ENCODE measurements around the gene CHD2.

CHD2 gene

GRCh38 chr15:92968926-92969651, 69.0 kb downstream of the CHD2 start:
- no peak overlapping the region for H3K27ac ChIP-seq (ENCODE audit: low read depth, low read length)
- H3K9me3 ChIP-seq (ENCODE audit: control insufficient read depth, insufficient read depth, low read length) = no peaks in the 10 kb centered on the region
- H3K4me1 ChIP-seq (ENCODE audit: control insufficient read depth, insufficient read depth, low read length) = no peaks in the 10 kb centered on the region
- H3K4me3 ChIP-seq (ENCODE audit: low read depth, low read length) = no peak overlapping the region
- H3K36me3 ChIP-seq (ENCODE audit: control insufficient read depth, insufficient read depth, low read length) = peaks cover 95% of the 10 kb centered on the region
- no peaks in the 10 kb centered on the region for H3K27me3 ChIP-seq (ENCODE audit: control insufficient read depth, insufficient read depth, low read length)
- H3K9ac ChIP-seq (ENCODE audit: low read depth, low read length) = no peak overlapping the region

- H3K27ac ChIP-seq (ENCODE audit: low read depth, low read length) = no peak overlapping the region
- H3K9me3 ChIP-seq (ENCODE audit: control insufficient read depth, insufficient read depth, low read length) = no peaks in the 10 kb centered on the region
- peaks cover 96% of the 10 kb centered on the region for H3K36me3 ChIP-seq (ENCODE audit: control insufficient read depth, insufficient read depth, low read length)
- no peaks in the 10 kb centered on the region for H3K27me3 ChIP-seq (ENCODE audit: control insufficient read depth, insufficient read depth, low read length)
- no peak overlapping the region for H3K4me3 ChIP-seq (ENCODE audit: low read depth, low read length)
- H3K9ac ChIP-seq (ENCODE audit: low read depth, low read length) = no peak overlapping the region
- no peaks in the 10 kb centered on the region for H3K4me1 ChIP-seq (ENCODE audit: control insufficient read depth, insufficient read depth, low read length)
These were observed 70.5 kb downstream of the CHD2 start for GRCh38 chr15:92970656-92971055.

- no peak overlapping the region for H3K4me3 ChIP-seq (ENCODE audit: low read depth, low read length)
- no peaks in the 10 kb centered on the region for H3K9me3 ChIP-seq (ENCODE audit: control insufficient read depth, insufficient read depth, low read length)
- H3K27ac ChIP-seq (ENCODE audit: low read depth, low read length) = no peak overlapping the region
- H3K36me3 ChIP-seq (ENCODE audit: control insufficient read depth, insufficient read depth, low read length) = peaks cover 97% of the 10 kb centered on the region
- H3K4me1 ChIP-seq (ENCODE audit: control insufficient read depth, insufficient read depth, low read length) = no peaks in the 10 kb centered on the region
- no peak overlapping the region for H3K9ac ChIP-seq (ENCODE audit: low read depth, low read length)
- no peaks in the 10 kb centered on the region for H3K27me3 ChIP-seq (ENCODE audit: control insufficient read depth, insufficient read depth, low read length)
These were observed 71.0 kb downstream of the CHD2 start for GRCh38 chr15:92971081-92971480.

- no peaks in the 10 kb centered on the region for H3K27me3 ChIP-seq (ENCODE audit: control insufficient read depth, insufficient read depth, low read length)
- H3K36me3 ChIP-seq (ENCODE audit: control insufficient read depth, insufficient read depth, low read length) = peaks cover 98% of the 10 kb centered on the region
- no peak overlapping the region for H3K9ac ChIP-seq (ENCODE audit: low read depth, low read length)
- H3K4me3 ChIP-seq (ENCODE audit: low read depth, low read length) = no peak overlapping the region
- H3K9me3 ChIP-seq (ENCODE audit: control insufficient read depth, insufficient read depth, low read length) = no peaks in the 10 kb centered on the region
- H3K4me1 ChIP-seq (ENCODE audit: control insufficient read depth, insufficient read depth, low read length) = no peaks in the 10 kb centered on the region
- no peak overlapping the region for H3K27ac ChIP-seq (ENCODE audit: low read depth, low read length)
These were observed 71.6 kb downstream of the CHD2 start for GRCh38 chr15:92971713-92972112.

- no peak overlapping the region for H3K9ac ChIP-seq (ENCODE audit: low read depth, low read length)
- peaks cover 98% of the 10 kb centered on the region for H3K36me3 ChIP-seq (ENCODE audit: control insufficient read depth, insufficient read depth, low read length)
These were observed 74.2 kb downstream of the CHD2 start for GRCh38 chr15:92974183-92974915.

GRCh38 chr15:92979011-92979701, 79.0 kb downstream of the CHD2 start:
- H3K4me3 ChIP-seq (ENCODE audit: low read depth, low read length) = no peak overlapping the region
- no peaks in the 10 kb centered on the region for H3K9me3 ChIP-seq (ENCODE audit: control insufficient read depth, insufficient read depth, low read length)
- no peak overlapping the region for H3K27ac ChIP-seq (ENCODE audit: low read depth, low read length)
- H3K27me3 ChIP-seq (ENCODE audit: control insufficient read depth, insufficient read depth, low read length) = no peaks in the 10 kb centered on the region
- peaks cover 100% of the 10 kb centered on the region for H3K36me3 ChIP-seq (ENCODE audit: control insufficient read depth, insufficient read depth, low read length)
- H3K4me1 ChIP-seq (ENCODE audit: control insufficient read depth, insufficient read depth, low read length) = no peaks in the 10 kb centered on the region
- no peak overlapping the region for H3K9ac ChIP-seq (ENCODE audit: low read depth, low read length)

More at GRCh38 chr15:92974183-92974915, 74.2 kb downstream of the CHD2 start:
- no peak overlapping the region for H3K4me3 ChIP-seq (ENCODE audit: low read depth, low read length)
- no peaks in the 10 kb centered on the region for H3K4me1 ChIP-seq (ENCODE audit: control insufficient read depth, insufficient read depth, low read length)
- H3K9me3 ChIP-seq (ENCODE audit: control insufficient read depth, insufficient read depth, low read length) = no peaks in the 10 kb centered on the region
- H3K27ac ChIP-seq (ENCODE audit: low read depth, low read length) = no peak overlapping the region
- no peaks in the 10 kb centered on the region for H3K27me3 ChIP-seq (ENCODE audit: control insufficient read depth, insufficient read depth, low read length)

- no peak overlapping the region for H3K27ac ChIP-seq (ENCODE audit: low read depth, low read length)
- no peaks in the 10 kb centered on the region for H3K4me1 ChIP-seq (ENCODE audit: control insufficient read depth, insufficient read depth, low read length)
- H3K9me3 ChIP-seq (ENCODE audit: control insufficient read depth, insufficient read depth, low read length) = no peaks in the 10 kb centered on the region
- H3K27me3 ChIP-seq (ENCODE audit: control insufficient read depth, insufficient read depth, low read length) = no peaks in the 10 kb centered on the region
- peaks cover 100% of the 10 kb centered on the region for H3K36me3 ChIP-seq (ENCODE audit: control insufficient read depth, insufficient read depth, low read length)
- H3K4me3 ChIP-seq (ENCODE audit: low read depth, low read length) = no peak overlapping the region
- no peak overlapping the region for H3K9ac ChIP-seq (ENCODE audit: low read depth, low read length)
These were observed 81.2 kb downstream of the CHD2 start for GRCh38 chr15:92981333-92981732.

- Histone ChIP-seq H3K9ac (ENCODE audit: low read depth, low read length) (no peak overlapping the region), H3K4me1 (ENCODE audit: control insufficient read depth, insufficient read depth, low read length) (no peaks in the 10 kb centered on the region), H3K9me3 (ENCODE audit: control insufficient read depth, insufficient read depth, low read length) (no peaks in the 10 kb centered on the region), H3K36me3 (ENCODE audit: control insufficient read depth, insufficient read depth, low read length) (peaks cover 98% of the 10 kb centered on the region), H3K27me3 (ENCODE audit: control insufficient read depth, insufficient read depth, low read length) (no peaks in the 10 kb centered on the region), H3K27ac (ENCODE audit: low read depth, low read length) (no peak overlapping the region), H3K4me3 (ENCODE audit: low read depth, low read length) (no peak overlapping the region)
These were observed 84.0 kb downstream of the CHD2 start for GRCh38 chr15:92984161-92984560.

GRCh38 chr15:92989470-92989869, 89.3 kb downstream of the CHD2 start:
- Histone ChIP-seq H3K27me3 (ENCODE audit: control insufficient read depth, insufficient read depth, low read length) (no peaks in the 10 kb centered on the region), H3K4me1 (ENCODE audit: control insufficient read depth, insufficient read depth, low read length) (no peaks in the 10 kb centered on the region), H3K4me3 (ENCODE audit: low read depth, low read length) (no peak overlapping the region), H3K36me3 (ENCODE audit: control insufficient read depth, insufficient read depth, low read length) (peaks cover 98% of the 10 kb centered on the region), H3K9me3 (ENCODE audit: control insufficient read depth, insufficient read depth, low read length) (no peaks in the 10 kb centered on the region), H3K9ac (ENCODE audit: low read depth, low read length) (no peak overlapping the region), H3K27ac (ENCODE audit: low read depth, low read length) (no peak overlapping the region)

GRCh38 chr15:92990031-92990430, 89.9 kb downstream of the CHD2 start:
- H3K4me3 ChIP-seq (ENCODE audit: low read depth, low read length) = no peak overlapping the region
- H3K9ac ChIP-seq (ENCODE audit: low read depth, low read length) = no peak overlapping the region
- H3K27ac ChIP-seq (ENCODE audit: low read depth, low read length) = no peak overlapping the region
- no peaks in the 10 kb centered on the region for H3K4me1 ChIP-seq (ENCODE audit: control insufficient read depth, insufficient read depth, low read length)
- H3K36me3 ChIP-seq (ENCODE audit: control insufficient read depth, insufficient read depth, low read length) = peaks cover 98% of the 10 kb centered on the region
- H3K27me3 ChIP-seq (ENCODE audit: control insufficient read depth, insufficient read depth, low read length) = no peaks in the 10 kb centered on the region
- no peaks in the 10 kb centered on the region for H3K9me3 ChIP-seq (ENCODE audit: control insufficient read depth, insufficient read depth, low read length)

- Histone ChIP-seq H3K36me3 (ENCODE audit: control insufficient read depth, insufficient read depth, low read length) (peaks cover 96% of the 10 kb centered on the region), H3K4me1 (ENCODE audit: control insufficient read depth, insufficient read depth, low read length) (no peaks in the 10 kb centered on the region), H3K4me3 (ENCODE audit: low read depth, low read length) (no peak overlapping the region), H3K27ac (ENCODE audit: low read depth, low read length) (no peak overlapping the region), H3K9ac (ENCODE audit: low read depth, low read length) (no peak overlapping the region), H3K27me3 (ENCODE audit: control insufficient read depth, insufficient read depth, low read length) (no peaks in the 10 kb centered on the region), H3K9me3 (ENCODE audit: control insufficient read depth, insufficient read depth, low read length) (no peaks in the 10 kb centered on the region)
These were observed 92.6 kb downstream of the CHD2 start for GRCh38 chr15:92992720-92993119.

Data from HUES48 (cell line).